Neural crest cell (in vitro differentiated cells): Measurements from ENCODE around the gene CLTB. TPM values are rescaled to one million over a fixed set of nuclear protein-coding genes. Genes with fewer than 3 reads are reported as not detected.

Experiments
- DNase-seq: peaks from one replicate; pipeline ENCODE4 v3.0.0; 2021; ENCODE audit warnings: low read depth, mixed read lengths, low spot score
- H3K27ac Mint-ChIP-seq: one replicate; pipeline ENCODE4 v1.8.0; 2021; ENCODE audit warnings: mild to moderate bottlenecking, mixed read lengths; ENCODE audit not compliant: unreplicated experiment
- H3K27me3 Mint-ChIP-seq: 2 replicates; pipeline ENCODE4 v1.8.0; 2021; ENCODE audit warnings: low read depth, mild to moderate bottlenecking, mixed read lengths
- H3K36me3 Mint-ChIP-seq: 2 replicates; pipeline ENCODE4 v1.8.0; 2021; ENCODE audit warnings: low read depth, mild to moderate bottlenecking, mixed read lengths
- H3K4me1 Mint-ChIP-seq: 2 replicates; pipeline ENCODE4 v1.8.0; 2021; ENCODE audit warnings: mixed read lengths
- H3K4me3 Mint-ChIP-seq: one replicate; pipeline ENCODE4 v1.8.0; 2021; ENCODE audit warnings: mild to moderate bottlenecking, mixed read lengths
- H3K9me3 Mint-ChIP-seq: 2 replicates; pipeline ENCODE4 v1.8.0; 2021; ENCODE audit warnings: mixed read lengths
- total RNA-seq: library from RNA; stranded (reverse); gene quantifications from 2 replicates; pipeline ENCODE4 v1.2.1, GENCODE V29; 2021
- TF ChIP-seq, protein P1 (sequence below): fragments of 200-600 bp; sonication (generic); conservative IDR thresholded peaks from 2 replicates; pipeline ENCODE4 v1.5.0; 2021; ENCODE audit warnings: antibody characterized with exemption, mild to moderate bottlenecking

The CLTB gene
- total RNA-seq, 1 donor from 2014 or later: 31.6 TPM

- Mint-ChIP-seq H3K27me3 (peaks cover 24% of the 10 kb centered on the region), H3K4me1 (no peaks in the 10 kb centered on the region), H3K9me3 (peaks cover 4% of the 10 kb centered on the region), H3K36me3 (peaks cover 7% of the 10 kb centered on the region), H3K4me3 (no peak overlapping the region), H3K27ac (no peak overlapping the region)
- TF ChIP-seq, protein P1, sequence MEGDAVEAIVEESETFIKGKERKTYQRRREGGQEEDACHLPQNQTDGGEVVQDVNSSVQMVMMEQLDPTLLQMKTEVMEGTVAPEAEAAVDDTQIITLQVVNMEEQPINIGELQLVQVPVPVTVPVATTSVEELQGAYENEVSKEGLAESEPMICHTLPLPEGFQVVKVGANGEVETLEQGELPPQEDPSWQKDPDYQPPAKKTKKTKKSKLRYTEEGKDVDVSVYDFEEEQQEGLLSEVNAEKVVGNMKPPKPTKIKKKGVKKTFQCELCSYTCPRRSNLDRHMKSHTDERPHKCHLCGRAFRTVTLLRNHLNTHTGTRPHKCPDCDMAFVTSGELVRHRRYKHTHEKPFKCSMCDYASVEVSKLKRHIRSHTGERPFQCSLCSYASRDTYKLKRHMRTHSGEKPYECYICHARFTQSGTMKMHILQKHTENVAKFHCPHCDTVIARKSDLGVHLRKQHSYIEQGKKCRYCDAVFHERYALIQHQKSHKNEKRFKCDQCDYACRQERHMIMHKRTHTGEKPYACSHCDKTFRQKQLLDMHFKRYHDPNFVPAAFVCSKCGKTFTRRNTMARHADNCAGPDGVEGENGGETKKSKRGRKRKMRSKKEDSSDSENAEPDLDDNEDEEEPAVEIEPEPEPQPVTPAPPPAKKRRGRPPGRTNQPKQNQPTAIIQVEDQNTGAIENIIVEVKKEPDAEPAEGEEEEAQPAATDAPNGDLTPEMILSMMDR: no peak
- DNase-seq: no peak
Measured at GRCh38 chr5:176424181-176424580, 7.8 kb upstream of the CLTB start.

DNA sequence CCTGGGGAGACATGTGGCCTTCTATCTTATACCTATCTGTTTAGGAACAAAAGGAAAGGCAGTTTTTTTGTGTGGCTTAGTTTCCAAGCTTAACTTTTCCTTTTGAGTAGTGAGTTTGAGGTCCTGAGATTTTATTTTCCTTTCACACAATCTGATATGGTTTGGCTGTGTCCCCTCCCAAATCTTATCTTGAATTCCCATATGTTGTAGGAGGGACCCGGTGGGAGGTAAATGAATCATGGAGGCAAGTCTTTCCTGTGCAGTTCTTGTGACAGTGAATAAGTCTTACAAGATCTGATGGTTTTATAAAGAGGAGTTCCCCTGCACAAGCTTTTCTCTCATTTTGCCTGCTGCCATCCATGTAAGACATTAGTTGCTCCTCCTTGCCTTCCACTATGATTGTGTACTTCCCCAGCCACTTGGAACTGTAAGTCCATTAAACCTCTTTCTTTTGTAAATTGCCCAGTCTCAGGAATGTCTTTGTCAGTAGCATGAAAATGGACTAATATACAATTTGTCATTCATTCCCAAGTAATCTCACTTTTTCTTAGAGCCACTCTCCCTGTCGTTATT is 4.7 kb upstream of the CLTB start:
- H3K27ac Mint-ChIP-seq: no peak overlapping the region
- H3K36me3 Mint-ChIP-seq: peaks cover 7% of the 10 kb centered on the region
- peaks cover 34% of the 10 kb centered on the region for H3K27me3 Mint-ChIP-seq
- DNase-seq: no peak
- TF ChIP-seq, protein P1: no peak
- H3K4me3 Mint-ChIP-seq: no peak overlapping the region
- peaks cover 6% of the 10 kb centered on the region for H3K4me1 Mint-ChIP-seq
- H3K9me3 Mint-ChIP-seq: peaks cover 4% of the 10 kb centered on the region

- Mint-ChIP-seq H3K4me1 (peaks cover 8% of the 10 kb centered on the region), H3K27ac (no peak overlapping the region), H3K36me3 (peaks cover 2% of the 10 kb centered on the region), H3K9me3 (peaks cover 4% of the 10 kb centered on the region), H3K27me3 (peaks cover 34% of the 10 kb centered on the region), H3K4me3 (no peak overlapping the region)
- TF ChIP-seq, protein P1: no peak
- no peak for DNase-seq
Measured at GRCh38 chr5:176420086-176420485, 3.7 kb upstream of the CLTB start.

GRCh38 chr5:176418251-176418650 is 1.9 kb upstream of the CLTB start:
- H3K4me3 Mint-ChIP-seq: peak overlapping the region; percentile 41
- no peak overlapping the region for H3K27ac Mint-ChIP-seq
- no peak for DNase-seq
- H3K9me3 Mint-ChIP-seq: peaks cover 4% of the 10 kb centered on the region
- peaks cover 2% of the 10 kb centered on the region for H3K36me3 Mint-ChIP-seq
- peaks cover 14% of the 10 kb centered on the region for H3K4me1 Mint-ChIP-seq
- TF ChIP-seq, protein P1: no peak
- H3K27me3 Mint-ChIP-seq: peaks cover 34% of the 10 kb centered on the region

DNA sequence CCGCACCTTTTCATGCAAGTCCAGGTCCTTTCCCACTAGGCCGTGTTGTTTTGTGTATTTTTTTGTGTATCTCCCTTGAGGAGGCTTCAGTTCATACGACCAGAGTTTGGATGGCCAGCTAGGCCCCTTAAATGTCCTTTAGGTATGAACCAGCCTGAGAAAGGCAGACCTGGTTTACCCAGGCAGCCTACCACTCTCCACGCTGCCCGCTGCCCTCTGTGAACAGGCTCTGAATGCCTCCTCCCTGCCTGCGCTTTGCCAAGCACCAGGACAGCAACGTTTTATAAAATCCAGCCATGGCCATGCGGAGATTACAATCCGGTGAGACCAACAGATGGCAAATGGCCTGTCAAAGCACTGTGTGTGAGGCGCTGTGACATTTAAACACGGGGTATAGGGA is 626 bp upstream of the CLTB start:
- Mint-ChIP-seq H3K27ac (no peak overlapping the region), H3K27me3 (peaks cover 26% of the 10 kb centered on the region), H3K9me3 (peaks cover 4% of the 10 kb centered on the region), H3K4me3 (peak overlapping the region; percentile 83), H3K36me3 (no peaks in the 10 kb centered on the region), H3K4me1 (peaks cover 14% of the 10 kb centered on the region)
- no peak for DNase-seq
- TF ChIP-seq, protein P1: no peak
